Mucosa of descending colon (tissue), 3 donors: ENCODE results near the gene ADAP1. TPM values are rescaled to one million over a fixed set of nuclear protein-coding genes. Genes with fewer than 3 reads are reported as not detected.

Experiments
- ATAC-seq: fragments of 200-7000 bp; cut with Tn5 transposase; one replicate; pipeline ENCODE4 v1.9.1; 2020; ENCODE audit warnings: mild to moderate bottlenecking, moderate library complexity
- DNase-seq, 3 donors: peaks; one replicate each; pipeline ENCODE4 v3.0.0-alpha.2; 2020
- H3K36me3 ChIP-seq: fragments of 200-600 bp; one replicate; pipeline ENCODE4 v1.8.0; 2021; ENCODE audit warnings: low read depth, mild to moderate bottlenecking
- H3K4me1 ChIP-seq: fragments of 200-600 bp; one replicate; pipeline ENCODE4 v1.8.0; 2021; ENCODE audit warnings: low read depth, mild to moderate bottlenecking
- H3K4me3 ChIP-seq: fragments of 200-600 bp; one replicate; pipeline ENCODE4 v1.8.0; 2021; ENCODE audit warnings: mild to moderate bottlenecking
- H3K9me3 ChIP-seq: fragments of 200-600 bp; one replicate; pipeline ENCODE4 v1.8.0; 2021; ENCODE audit warnings: mild to moderate bottlenecking
- CTCF ChIP-seq: fragments of 200-600 bp; IDR thresholded peaks from one replicate; pipeline ENCODE4 v1.8.0; 2022; ENCODE audit warnings: antibody characterized with exemption, mild to moderate bottlenecking
- intact Hi-C, 2 donors: fragments of 100-400 bp; cut with DNase I in 1 of 2; cut with micrococcal nuclease in 1 of 2; formaldehyde crosslinking; loops; one replicate each; pipeline versions ENCODE4 v1.11.0 to v1.11.1; 2022; cut with DNase I, micrococcal nuclease
- total RNA-seq, 3 donors: library from RNA; stranded (reverse); fragmentation: NEBNext Ultra II Directional in 2 of 3; extraction: Animal tissue kit (Norgen Biotek cat#: 25700) in 2 of 3; gene quantifications; one replicate each; pipeline versions ENCODE4 v1.2.1 to v1.2.4, GENCODE V29; 2021 to 2023
- donor health status: DM: no; HTN: no; CAD: no; lungs with moderate emphysema.
- donor health status: DM: no; HTN: no; CAD: no.
- donor health status: DM: no; HTN: yes; CAD: no.

ADAP1 gene
- total RNA-seq, 3 donors from 2014 or later: 80.7 to 153 (median 98.8) TPM

DNA sequence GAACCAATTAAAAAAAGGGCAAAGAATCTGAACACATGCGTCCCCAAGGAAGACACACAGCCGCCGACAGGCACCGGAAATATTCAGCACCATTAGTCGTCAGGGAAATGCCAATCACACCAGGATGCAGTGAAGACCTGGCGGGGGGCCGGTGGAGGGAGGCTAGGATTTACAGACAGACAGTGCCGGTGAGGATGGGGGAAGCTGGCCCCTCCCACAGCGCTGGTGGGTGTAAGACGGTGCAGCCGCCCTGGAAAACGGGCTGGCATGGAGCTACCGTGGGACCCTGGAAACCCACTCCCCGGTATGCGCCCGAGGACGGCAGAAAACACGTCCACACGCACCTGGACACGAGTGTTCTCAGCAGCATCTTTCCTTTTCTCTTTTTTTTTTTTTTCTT, 4.8 kb upstream of the ADAP1 start:
- H3K9me3 ChIP-seq: no peaks in the 10 kb centered on the region
- intact Hi-C loops: no loop called here
- H3K4me3 ChIP-seq: no peak overlapping the region
- H3K4me1 ChIP-seq: peaks cover 3% of the 10 kb centered on the region
- no peaks in the 10 kb centered on the region for H3K36me3 ChIP-seq
- DNase-seq (peak in 2 of 3 donors; percentile 45 to 46), ATAC-seq (no peak)
- TF ChIP-seq CTCF: no peak

DNA sequence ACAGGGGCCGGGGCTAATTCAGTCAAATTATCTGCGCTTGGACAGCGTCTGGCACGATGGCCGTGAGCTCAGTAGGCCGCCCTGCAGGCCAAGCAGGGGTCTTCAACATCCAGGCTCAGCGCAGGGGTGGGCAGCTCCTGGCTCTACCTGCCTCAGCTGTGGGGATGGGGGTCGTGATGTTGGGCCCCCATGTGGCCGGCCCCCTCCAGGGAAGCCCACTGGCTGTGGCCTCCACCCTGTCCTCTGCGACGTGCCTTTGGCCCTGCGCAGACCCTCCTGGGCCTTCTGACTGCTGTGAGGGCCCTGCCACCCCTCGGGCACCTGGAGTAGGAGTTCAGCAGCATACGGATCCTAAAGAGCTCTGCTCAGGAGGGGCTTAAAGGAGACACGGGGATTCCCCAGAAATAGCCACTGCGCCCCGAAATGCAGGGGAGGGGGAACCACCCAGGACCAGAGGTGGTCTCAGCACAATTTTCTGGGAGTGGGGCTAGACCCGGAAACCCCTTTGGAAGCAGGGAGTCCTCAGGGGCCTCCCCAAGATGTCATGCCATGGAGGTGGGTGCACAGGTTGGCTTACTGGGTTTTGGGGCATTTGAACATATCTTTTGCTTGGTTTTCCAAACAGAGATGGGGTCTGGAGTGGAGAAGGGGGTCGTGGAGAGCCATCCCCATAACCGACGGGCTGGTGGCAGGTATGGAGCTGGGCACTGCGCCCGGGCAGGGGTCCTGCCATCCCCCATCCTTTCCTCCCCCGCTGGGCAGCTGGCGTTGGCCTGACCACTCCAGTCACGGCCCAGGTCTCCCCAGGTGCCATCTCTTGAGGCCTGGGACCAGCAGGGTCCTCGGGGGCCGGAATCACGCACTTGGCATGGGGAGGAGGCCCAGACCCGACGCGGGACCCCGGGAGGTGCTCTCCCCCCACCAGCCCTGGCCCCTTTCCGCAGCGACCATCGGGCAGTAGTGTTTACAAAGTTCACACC, 4.0 kb upstream of the ADAP1 start:
- Histone ChIP-seq H3K4me3 (no peak overlapping the region), H3K9me3 (no peaks in the 10 kb centered on the region), H3K4me1 (peaks cover 6% of the 10 kb centered on the region), H3K36me3 (no peaks in the 10 kb centered on the region)
- intact Hi-C loops: no loop called here
- TF ChIP-seq CTCF: no peak
- DNase-seq: peak in 2 of 3 donors; percentile 33 to 50
- no peak for ATAC-seq

DNA sequence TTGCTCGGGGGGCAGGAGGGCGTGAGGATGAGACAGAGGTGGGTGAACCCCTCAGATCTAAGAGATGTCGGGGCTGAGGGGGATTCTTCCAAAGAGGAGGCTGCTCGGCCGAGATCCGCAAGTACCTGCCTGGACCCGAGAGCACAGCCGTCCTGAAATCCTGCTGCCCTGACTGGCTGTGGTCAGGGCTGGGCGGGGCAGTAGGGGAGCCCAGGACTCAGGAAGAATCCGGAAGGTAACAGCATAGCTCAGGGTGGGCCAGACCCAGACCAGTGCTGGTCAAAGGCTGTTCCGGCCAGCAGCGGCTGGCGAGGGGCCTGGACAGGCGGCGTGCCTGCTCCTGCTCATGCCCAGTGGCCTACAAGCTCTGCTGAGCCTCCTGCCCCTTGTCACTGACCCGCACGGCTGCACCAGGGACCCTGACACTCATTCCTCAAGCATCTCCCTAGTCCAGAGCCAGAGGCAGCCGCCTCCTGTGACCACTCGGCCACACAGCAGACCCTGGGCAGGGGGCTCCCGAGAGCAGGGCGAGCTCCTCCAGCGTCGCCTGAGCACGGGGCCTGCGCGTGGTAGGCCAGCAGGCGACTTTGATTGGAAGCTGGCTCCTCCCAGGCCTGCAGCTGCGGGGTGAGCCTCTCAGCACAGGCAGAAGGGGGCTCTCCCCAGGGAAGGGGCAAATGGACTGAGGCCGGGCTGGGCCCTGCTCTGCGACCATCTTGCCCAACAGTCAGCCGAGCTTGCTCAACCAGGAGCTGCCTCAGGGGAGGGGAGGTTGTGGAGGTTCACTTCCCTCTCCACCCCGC, 3.1 kb upstream of the ADAP1 start:
- intact Hi-C loops: no loop called here
- Histone ChIP-seq H3K36me3 (no peaks in the 10 kb centered on the region), H3K9me3 (no peaks in the 10 kb centered on the region), H3K4me3 (no peak overlapping the region), H3K4me1 (peaks cover 12% of the 10 kb centered on the region)
- peak in 2 of 3 donors; percentile 44 to 66 for DNase-seq
- ATAC-seq: no peak
- no peak for TF ChIP-seq CTCF

- ATAC-seq (no peak), DNase-seq (peak in 2 of 3 donors; percentile 14 to 23)
- Histone ChIP-seq H3K4me3 (no peak overlapping the region), H3K36me3 (no peaks in the 10 kb centered on the region), H3K4me1 (peaks cover 17% of the 10 kb centered on the region), H3K9me3 (no peaks in the 10 kb centered on the region)
- intact Hi-C loops: no loop called here
- no peak for TF ChIP-seq CTCF
Measured at GRCh38 chr7:956031-956430, 1.6 kb upstream of the ADAP1 start.

GRCh38 chr7:953547-954327, 743 bp downstream of the ADAP1 start:
- Histone ChIP-seq H3K4me1 (peaks cover 17% of the 10 kb centered on the region), H3K9me3 (no peaks in the 10 kb centered on the region), H3K36me3 (no peaks in the 10 kb centered on the region), H3K4me3 (peak overlapping the region; percentile 46)
- DNase-seq: peak; percentile 80 to 87 (median 86)
- peak; percentile 88 for ATAC-seq
- intact Hi-C loops: no loop called here
- no peak for TF ChIP-seq CTCF
